SW480 (cell line): ENCODE measurements around the gene RAX.

Experiments
- DNase-seq: peaks from one replicate; pipeline ENCODE4 v3.0.0-alpha.2; 2016; ENCODE audit warnings: low spot score

Gene RAX

GRCh38 chr18:59246796-59247195, 26.5 kb downstream of the RAX start:
- no peak for DNase-seq

GRCh38 chr18:59242906-59243305, 30.3 kb downstream of the RAX start:
- no peak for DNase-seq

GRCh38 chr18:59239642-59240041, 33.6 kb downstream of the RAX start:
- no peak for DNase-seq

GRCh38 chr18:59238385-59238784, 34.9 kb downstream of the RAX start:
- DNase-seq = no peak

- DNase-seq = no peak
Measured at GRCh38 chr18:59233017-59233410, 40.2 kb downstream of the RAX start.

- DNase-seq = no peak
Measured at GRCh38 chr18:59232309-59233016, 40.8 kb downstream of the RAX start.

GRCh38 chr18:59231877-59232276, 41.4 kb downstream of the RAX start:
- DNase-seq = no peak

- no peak for DNase-seq
Measured at GRCh38 chr18:59231114-59231513, 42.1 kb downstream of the RAX start.

- no peak for DNase-seq
Measured at GRCh38 chr18:59229701-59230443, 43.4 kb downstream of the RAX start.

- DNase-seq = no peak
Measured at GRCh38 chr18:59229191-59229590, 44.1 kb downstream of the RAX start.

- no peak for DNase-seq
Measured at GRCh38 chr18:59228351-59228750, 44.9 kb downstream of the RAX start.

- DNase-seq = no peak
Measured at GRCh38 chr18:59222341-59222740, 50.9 kb downstream of the RAX start.

- no peak for DNase-seq
Measured at GRCh38 chr18:59220784-59221765, 52.2 kb downstream of the RAX start.

- no peak for DNase-seq
Measured at GRCh38 chr18:59220164-59220783, 53.0 kb downstream of the RAX start.

GRCh38 chr18:59219672-59220163, 53.5 kb downstream of the RAX start, which contains the start of gene GRP:
TSS of gene GRP (plus strand) at chr18:59220158. CDS start at chr18:59220266, 108 bp downstream.
- no peak for DNase-seq

- DNase-seq = no peak
Measured at GRCh38 chr18:59218018-59218417, 55.2 kb downstream of the RAX start.
